ENCODE measurements around the gene NEAT1. TPM values are rescaled to one million over a fixed set of nuclear protein-coding genes. Genes with fewer than 3 reads are reported as not detected.
A peak's percentile ranks its signal among the peaks of the same experiment; 100 is the strongest.

Gene NEAT1
- total RNA-seq, 1 donor from 2014 or later = 43.4 TPM

GRCh38 chr11:65474864-65475263, 52.3 kb downstream of the NEAT1 start:
- no peak for DNase-seq (ENCODE audit: low spot score)
- Mint-ChIP-seq H3K9me3 (ENCODE audit: unreplicated experiment) (no peaks in the 10 kb centered on the region), H3K27ac (ENCODE audit: unreplicated experiment) (no peak overlapping the region), H3K4me1 (ENCODE audit: unreplicated experiment) (peaks cover 14% of the 10 kb centered on the region), H3K36me3 (ENCODE audit: low read depth, unreplicated experiment) (no peaks in the 10 kb centered on the region), H3K27me3 (ENCODE audit: unreplicated experiment) (peaks cover 2% of the 10 kb centered on the region), H3K4me3 (ENCODE audit: unreplicated experiment) (no peak overlapping the region)
- no peak for TF ChIP-seq CTCF (IDR thresholded peaks at IDR 0.05; ENCODE audit: unreplicated experiment)

GRCh38 chr11:65476632-65477148, 54.1 kb downstream of the NEAT1 start:
- Mint-ChIP-seq H3K36me3 (ENCODE audit: low read depth, unreplicated experiment) (no peaks in the 10 kb centered on the region), H3K27me3 (ENCODE audit: unreplicated experiment) (peaks cover 2% of the 10 kb centered on the region), H3K27ac (ENCODE audit: unreplicated experiment) (peak overlapping the region; percentile 97), H3K9me3 (ENCODE audit: unreplicated experiment) (no peaks in the 10 kb centered on the region), H3K4me3 (ENCODE audit: unreplicated experiment) (peak overlapping the region; percentile 89), H3K4me1 (ENCODE audit: unreplicated experiment) (peaks cover 16% of the 10 kb centered on the region)
- TF ChIP-seq CTCF (IDR thresholded peaks at IDR 0.05; ENCODE audit: unreplicated experiment) = no peak
- DNase-seq (ENCODE audit: low spot score) = no peak

GRCh38 chr11:65477149-65477965, 54.8 kb downstream of the NEAT1 start:
- no peak for TF ChIP-seq CTCF (IDR thresholded peaks at IDR 0.05; ENCODE audit: unreplicated experiment)
- Mint-ChIP-seq H3K36me3 (ENCODE audit: low read depth, unreplicated experiment) (no peaks in the 10 kb centered on the region), H3K4me3 (ENCODE audit: unreplicated experiment) (peak overlapping the region; percentile 91), H3K9me3 (ENCODE audit: unreplicated experiment) (no peaks in the 10 kb centered on the region), H3K4me1 (ENCODE audit: unreplicated experiment) (peaks cover 11% of the 10 kb centered on the region), H3K27ac (ENCODE audit: unreplicated experiment) (peak overlapping the region; percentile 99), H3K27me3 (ENCODE audit: unreplicated experiment) (peaks cover 2% of the 10 kb centered on the region)
- peak; percentile 89 for DNase-seq (ENCODE audit: low spot score)

GRCh38 chr11:65478388-65479183, 56.0 kb downstream of the NEAT1 start:
- H3K9me3 Mint-ChIP-seq (ENCODE audit: unreplicated experiment) = no peaks in the 10 kb centered on the region
- H3K4me1 Mint-ChIP-seq (ENCODE audit: unreplicated experiment) = peaks cover 11% of the 10 kb centered on the region
- H3K4me3 Mint-ChIP-seq (ENCODE audit: unreplicated experiment) = no peak overlapping the region
- no peak for DNase-seq (ENCODE audit: low spot score)
- H3K27ac Mint-ChIP-seq (ENCODE audit: unreplicated experiment) = no peak overlapping the region
- TF ChIP-seq CTCF (IDR thresholded peaks at IDR 0.05; ENCODE audit: unreplicated experiment) = no peak
- no peaks in the 10 kb centered on the region for H3K36me3 Mint-ChIP-seq (ENCODE audit: low read depth, unreplicated experiment)
- peaks cover 2% of the 10 kb centered on the region for H3K27me3 Mint-ChIP-seq (ENCODE audit: unreplicated experiment)

Measured in endothelial cell (in vitro differentiated cells).